GM10266 (cell line): Measurements from ENCODE around the gene FXYD7.
A peak's percentile ranks its signal among the peaks of the same experiment; 100 is the strongest.
"Not testable (repeated sequence)": the region's sequence is repeated elsewhere in the genome, so short reads cannot be mapped to it uniquely, and the experiment has no call there.

Experiments
- DNase-seq: peaks from one replicate; pipeline ENCODE4 v3.0.0; 2012; ENCODE audit errors: extremely low spot score
- CTCF ChIP-seq: IDR thresholded peaks from 2 replicates; pipeline ENCODE4 v1.5.1; 2012; ENCODE audit warnings: mild to moderate bottlenecking, low read depth; ENCODE audit not compliant: control insufficient read depth, insufficient read depth; ENCODE audit errors: missing control alignments

The FXYD7 gene

GRCh38 chr19:35123573-35123972 is 19.5 kb upstream of the FXYD7 start:
- TF ChIP-seq CTCF: no peak
- DNase-seq: no peak

GRCh38 chr19:35124098-35125060 is 18.7 kb upstream of the FXYD7 start:
- no peak for TF ChIP-seq CTCF
- DNase-seq: peak; percentile 96

- TF ChIP-seq CTCF: no peak
- DNase-seq: no peak
Observed at GRCh38 chr19:35125270-35125717, 17.8 kb upstream of the FXYD7 start.

- no peak for DNase-seq
- TF ChIP-seq CTCF: no peak
Observed at GRCh38 chr19:35125749-35126623, 17.1 kb upstream of the FXYD7 start.

- no peak for TF ChIP-seq CTCF
- no peak for DNase-seq
Observed at GRCh38 chr19:35126624-35126959, 16.5 kb upstream of the FXYD7 start.

GRCh38 chr19:35127871-35128270 is 15.2 kb upstream of the FXYD7 start:
- DNase-seq: no peak
- no peak for TF ChIP-seq CTCF

- no peak for DNase-seq
- TF ChIP-seq CTCF: no peak
Observed at GRCh38 chr19:35128398-35129057, 14.5 kb upstream of the FXYD7 start.

- not testable (repeated sequence) for DNase-seq
Observed at GRCh38 chr19:35129724-35130274, 13.3 kb upstream of the FXYD7 start.
